Uterus (tissue), 4 donors: Measurements from ENCODE around the gene SUGCT. TPM values are rescaled to one million over a fixed set of nuclear protein-coding genes. Genes with fewer than 3 reads are reported as not detected.

Experiments
- DNase-seq, 2 donors: peaks; one replicate each; pipeline ENCODE4 v3.0.0-alpha.2; 2019 to 2020
- H3K27ac ChIP-seq, 2 donors: fragments of 200-600 bp; sonication (generic); 1 replicate in 1 of 2; 2 replicates in 1 of 2; pipeline ENCODE4 v1.5.1; 2016 to 2018
- H3K27me3 ChIP-seq, 2 donors: fragments of 200-600 bp; sonication (generic); one replicate each; pipeline ENCODE4 v1.5.1; 2018 to 2019; ENCODE audit warnings: control low read depth in 1 of 2
- H3K36me3 ChIP-seq, 2 donors: fragments of 200-600 bp; sonication (generic); one replicate each; pipeline ENCODE4 v1.5.1; 2019; ENCODE audit warnings: control low read depth in 1 of 2
- H3K4me1 ChIP-seq, 2 donors: fragments of 200-600 bp; sonication (generic); one replicate each; pipeline ENCODE4 v1.5.1; 2018 to 2019; ENCODE audit warnings: control low read depth in 1 of 2
- H3K4me3 ChIP-seq, 2 donors: fragments of 200-600 bp; sonication (generic); 1 replicate in 1 of 2; 2 replicates in 1 of 2; pipeline ENCODE4 v1.5.1; 2018 to 2019; ENCODE audit warnings: mild to moderate bottlenecking in 1 of 2
- H3K9me3 ChIP-seq, 2 donors: fragments of 200-600 bp; sonication (generic); one replicate each; pipeline ENCODE4 v1.5.1; 2019; ENCODE audit warnings: control low read depth in 1 of 2
- CTCF ChIP-seq, 4 experiments: fragments of 200-600 bp in 2 of 4; fragments of 450-650 bp in 2 of 4; sonication (generic) in 2 of 4; IDR thresholded peaks; one replicate each; pipeline ENCODE4 v1.5.1; 2016 to 2019; ENCODE audit warnings: antibody characterized with exemption in 4 of 4, mild to moderate bottlenecking in 2 of 4, moderate library complexity in 1 of 4
- POLR2A ChIP-seq, 2 donors: fragments of 450-650 bp; IDR thresholded peaks; one replicate each; pipeline ENCODE4 v1.6.1; 2016; ENCODE audit warnings: antibody characterized with exemption in 2 of 2, mild to moderate bottlenecking in 1 of 2, moderate library complexity in 1 of 2
- intact Hi-C: fragments of 100-400 bp; cut with DNase I; formaldehyde crosslinking; loops from one replicate; pipeline ENCODE4 v1.15.1; 2023; ENCODE audit warnings: low total_unique reads
- total RNA-seq, 4 donors: library from RNA; depleted of rRNA in 3 of 4; stranded (reverse); fragments of >200 nt in 3 of 4; gene quantifications; one replicate each; pipeline versions ENCODE4 v1.1.0 to v1.2.4, GENCODE V29; 2014 to 2023
- donor health status: DM: yes; HTN: yes; CAD: no.

The SUGCT gene
- total RNA-seq, 4 donors from 2014 or later = 2.0 to 9.6 (median 6.3) TPM; not detected in 1

- no peak for DNase-seq
- intact Hi-C loops = no loop called here
- no peak overlapping the region for H3K27ac ChIP-seq
- no peaks in the 10 kb centered on the region for H3K9me3 ChIP-seq
- TF ChIP-seq CTCF (IDR thresholded peaks at IDR 0.05) (no peak), POLR2A (IDR thresholded peaks at IDR 0.05) (no peak)
- H3K27me3 ChIP-seq = no peaks in the 10 kb centered on the region
- no peaks in the 10 kb centered on the region for H3K4me1 ChIP-seq
- H3K4me3 ChIP-seq = no peak overlapping the region
- H3K36me3 ChIP-seq = no peaks in the 10 kb centered on the region
These were observed 713.9 kb downstream of the SUGCT start for GRCh38 chr7:40848541-40849221.

GRCh38 chr7:40850017-40850416 is 715.2 kb downstream of the SUGCT start:
- no peaks in the 10 kb centered on the region for H3K4me1 ChIP-seq

GRCh38 chr7:40851001-40851400 is 716.2 kb downstream of the SUGCT start:
- Histone ChIP-seq H3K27ac (no peak overlapping the region), H3K36me3 (no peaks in the 10 kb centered on the region), H3K27me3 (no peaks in the 10 kb centered on the region), H3K4me3 (no peak overlapping the region), H3K9me3 (no peaks in the 10 kb centered on the region), H3K4me1 (no peaks in the 10 kb centered on the region)
- intact Hi-C loops = no loop called here
- no peak for DNase-seq
- no peak for TF ChIP-seq CTCF (IDR thresholded peaks at IDR 0.05)
- no peak for TF ChIP-seq POLR2A (IDR thresholded peaks at IDR 0.05)

More at GRCh38 chr7:40850017-40850416, 715.2 kb downstream of the SUGCT start:
- Histone ChIP-seq H3K9me3 (no peaks in the 10 kb centered on the region), H3K36me3 (no peaks in the 10 kb centered on the region), H3K27ac (no peak overlapping the region), H3K27me3 (no peaks in the 10 kb centered on the region), H3K4me3 (no peak overlapping the region)
- intact Hi-C loops = no loop called here
- TF ChIP-seq POLR2A (IDR thresholded peaks at IDR 0.05) (no peak), CTCF (IDR thresholded peaks at IDR 0.05) (no peak)
- no peak for DNase-seq

- Histone ChIP-seq H3K36me3 (no peaks in the 10 kb centered on the region), H3K27me3 (no peaks in the 10 kb centered on the region), H3K9me3 (no peaks in the 10 kb centered on the region), H3K4me1 (no peaks in the 10 kb centered on the region), H3K4me3 (no peak overlapping the region), H3K27ac (no peak overlapping the region)
- intact Hi-C loops = no loop called here
- no peak for TF ChIP-seq CTCF (IDR thresholded peaks at IDR 0.05)
- TF ChIP-seq POLR2A (IDR thresholded peaks at IDR 0.05) = no peak
- DNase-seq = no peak
These were observed 724.3 kb downstream of the SUGCT start for GRCh38 chr7:40859076-40859475.

GRCh38 chr7:40859965-40860543 is 725.2 kb downstream of the SUGCT start:
- no peak for DNase-seq
- intact Hi-C loops = no loop called here
- no peak for TF ChIP-seq CTCF (IDR thresholded peaks at IDR 0.05)
- no peak for TF ChIP-seq POLR2A (IDR thresholded peaks at IDR 0.05)
- no peaks in the 10 kb centered on the region for H3K27me3 ChIP-seq
- no peak overlapping the region for H3K27ac ChIP-seq
- H3K36me3 ChIP-seq = no peaks in the 10 kb centered on the region
- no peak overlapping the region for H3K4me3 ChIP-seq
- no peaks in the 10 kb centered on the region for H3K9me3 ChIP-seq
- no peaks in the 10 kb centered on the region for H3K4me1 ChIP-seq
